Measurements from ENCODE around the gene CD226.

GRCh38 chr18:69992776-69993175, 45.1 kb upstream of the CD226 start:
- TF ChIP-seq CTCF (conservative IDR thresholded peaks at IDR 0.05; ENCODE audit: low read depth, low read length) (no peak), BHLHE40 (IDR thresholded peaks at IDR 0.05; ENCODE audit: low read depth, low read length) (no peak), MXI1 (IDR thresholded peaks at IDR 0.05; ENCODE audit: borderline replicate concordance, low read depth, low read length) (no peak), POLR2A (IDR thresholded peaks at IDR 0.05; ENCODE audit: low read depth, low read length) (no peak), MAZ (IDR thresholded peaks at IDR 0.05; ENCODE audit: borderline replicate concordance, low read depth, low read length) (no peak), ELK1 (IDR thresholded peaks at IDR 0.05; ENCODE audit: borderline replicate concordance, low read depth, low read length) (no peak), RFX5 (IDR thresholded peaks at IDR 0.05; ENCODE audit: low read depth, low read length) (no peak), SMC3 (IDR thresholded peaks at IDR 0.05; ENCODE audit: low read depth, low read length) (no peak), USF2 (IDR thresholded peaks at IDR 0.05; ENCODE audit: low read depth, low read length) (no peak), RAD21 (IDR thresholded peaks at IDR 0.05; ENCODE audit: low read length) (no peak), RCOR1 (IDR thresholded peaks at IDR 0.05; ENCODE audit: insufficient replicate concordance, low read length) (no peak), NFE2L2 (IDR thresholded peaks at IDR 0.05; ENCODE audit: low read depth, low read length) (no peak), CHD1 (IDR thresholded peaks at IDR 0.05; ENCODE audit: low read depth, low read length) (no peak), CEBPB (IDR thresholded peaks at IDR 0.05; ENCODE audit: low read depth, low read length) (no peak)

Data from IMR-90 (cell line).